Measurements from ENCODE around the gene DNAH3. TPM values are rescaled to one million over a fixed set of nuclear protein-coding genes. Genes with fewer than 3 reads are reported as not detected.

Gene DNAH3
- total and polyA plus RNA-seq, 2 of the 13 experiments (the other 11 are each of a cell fraction or from before 2014, with no cell fraction given) = 0.07 to 0.08 TPM

DNA sequence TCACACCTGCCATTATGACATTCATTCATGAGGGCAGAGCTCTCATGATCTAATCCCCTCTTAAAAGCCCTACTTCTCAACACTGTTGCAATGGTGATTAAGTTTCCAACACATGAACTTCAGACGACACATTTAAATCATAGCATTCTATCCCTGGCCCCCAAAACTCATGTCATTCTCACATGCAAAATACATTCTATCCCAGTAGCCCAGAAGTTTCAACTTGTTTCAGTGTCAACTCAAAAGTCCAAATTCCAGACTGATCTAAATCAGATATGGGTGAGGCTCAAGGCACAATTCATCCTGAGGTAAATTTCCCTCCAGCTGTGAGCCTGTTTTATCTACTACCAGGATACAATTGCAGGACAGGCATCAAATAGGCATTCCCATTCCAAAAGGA is 224.9 kb downstream of the DNAH3 start (continued):
- TF ChIP-seq, protein P1, sequence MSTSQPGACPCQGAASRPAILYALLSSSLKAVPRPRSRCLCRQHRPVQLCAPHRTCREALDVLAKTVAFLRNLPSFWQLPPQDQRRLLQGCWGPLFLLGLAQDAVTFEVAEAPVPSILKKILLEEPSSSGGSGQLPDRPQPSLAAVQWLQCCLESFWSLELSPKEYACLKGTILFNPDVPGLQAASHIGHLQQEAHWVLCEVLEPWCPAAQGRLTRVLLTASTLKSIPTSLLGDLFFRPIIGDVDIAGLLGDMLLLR (CRISPR knock-in tag; IDR thresholded peaks at IDR 0.05) = no peak
- TF ChIP-seq ZNF546 (CRISPR knock-in tag; conservative IDR thresholded peaks at IDR 0.05) = no peak
- TF ChIP-seq BHLHE40 (IDR thresholded peaks at IDR 0.05; ENCODE audit: low read length) = no peak
- TF ChIP-seq TEAD3 (CRISPR knock-in tag; optimal IDR thresholded peaks at IDR 0.05; ENCODE audit: borderline replicate concordance) = peak; percentile 64
- TF ChIP-seq, protein P2, sequence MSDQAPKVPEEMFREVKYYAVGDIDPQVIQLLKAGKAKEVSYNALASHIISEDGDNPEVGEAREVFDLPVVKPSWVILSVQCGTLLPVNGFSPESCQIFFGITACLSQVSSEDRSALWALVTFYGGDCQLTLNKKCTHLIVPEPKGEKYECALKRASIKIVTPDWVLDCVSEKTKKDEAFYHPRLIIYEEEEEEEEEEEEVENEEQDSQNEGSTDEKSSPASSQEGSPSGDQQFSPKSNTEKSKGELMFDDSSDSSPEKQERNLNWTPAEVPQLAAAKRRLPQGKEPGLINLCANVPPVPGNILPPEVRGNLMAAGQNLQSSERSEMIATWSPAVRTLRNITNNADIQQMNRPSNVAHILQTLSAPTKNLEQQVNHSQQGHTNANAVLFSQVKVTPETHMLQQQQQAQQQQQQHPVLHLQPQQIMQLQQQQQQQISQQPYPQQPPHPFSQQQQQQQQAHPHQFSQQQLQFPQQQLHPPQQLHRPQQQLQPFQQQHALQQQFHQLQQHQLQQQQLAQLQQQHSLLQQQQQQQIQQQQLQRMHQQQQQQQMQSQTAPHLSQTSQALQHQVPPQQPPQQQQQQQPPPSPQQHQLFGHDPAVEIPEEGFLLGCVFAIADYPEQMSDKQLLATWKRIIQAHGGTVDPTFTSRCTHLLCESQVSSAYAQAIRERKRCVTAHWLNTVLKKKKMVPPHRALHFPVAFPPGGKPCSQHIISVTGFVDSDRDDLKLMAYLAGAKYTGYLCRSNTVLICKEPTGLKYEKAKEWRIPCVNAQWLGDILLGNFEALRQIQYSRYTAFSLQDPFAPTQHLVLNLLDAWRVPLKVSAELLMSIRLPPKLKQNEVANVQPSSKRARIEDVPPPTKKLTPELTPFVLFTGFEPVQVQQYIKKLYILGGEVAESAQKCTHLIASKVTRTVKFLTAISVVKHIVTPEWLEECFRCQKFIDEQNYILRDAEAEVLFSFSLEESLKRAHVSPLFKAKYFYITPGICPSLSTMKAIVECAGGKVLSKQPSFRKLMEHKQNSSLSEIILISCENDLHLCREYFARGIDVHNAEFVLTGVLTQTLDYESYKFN (CRISPR knock-in tag; conservative IDR thresholded peaks at IDR 0.05) = peak; percentile 52
- 0 out of 2 replicates have a peak, but pooled peaks have one; percentile 28 for TF ChIP-seq FOXK1 (CRISPR knock-in tag; IDR thresholded peaks at IDR 0.05; ENCODE audit: borderline replicate concordance, low read depth)
- TF ChIP-seq FOXA1 (IDR thresholded peaks at IDR 0.05) = no peak
- 0 out of 2 replicates have a peak, but pooled peaks have one; percentile 19 for TF ChIP-seq FOXA1 (CRISPR knock-in tag; IDR thresholded peaks at IDR 0.05)
- no peak for TF ChIP-seq STAT6 (CRISPR knock-in tag; IDR thresholded peaks at IDR 0.05; ENCODE audit: borderline replicate concordance)
- TF ChIP-seq XRCC5 (optimal IDR thresholded peaks at IDR 0.05; ENCODE audit: low read length) = no peak
- TF ChIP-seq HNF4G (IDR thresholded peaks at IDR 0.05; ENCODE audit: borderline replicate concordance, low read depth, low read length) = peak; percentile 30; the same call in 1 of the 2 replicates
- TF ChIP-seq HNF4G (CRISPR knock-in tag; IDR thresholded peaks at IDR 0.05; ENCODE audit: borderline replicate concordance, low read depth) = no peak
- 0 out of 2 replicates have a peak, but pooled peaks have one; percentile 20 for TF ChIP-seq ARID3A (IDR thresholded peaks at IDR 0.05; ENCODE audit: low read depth, low read length)
- TF ChIP-seq SUZ12 (IDR thresholded peaks at IDR 0.05; ENCODE audit: low read depth, low read length) = no peak
- no peak for TF ChIP-seq HNRNPLL (IDR thresholded peaks at IDR 0.05; ENCODE audit: low read depth, low read length, poor library complexity, severe bottlenecking)
- TF ChIP-seq, protein P3, sequence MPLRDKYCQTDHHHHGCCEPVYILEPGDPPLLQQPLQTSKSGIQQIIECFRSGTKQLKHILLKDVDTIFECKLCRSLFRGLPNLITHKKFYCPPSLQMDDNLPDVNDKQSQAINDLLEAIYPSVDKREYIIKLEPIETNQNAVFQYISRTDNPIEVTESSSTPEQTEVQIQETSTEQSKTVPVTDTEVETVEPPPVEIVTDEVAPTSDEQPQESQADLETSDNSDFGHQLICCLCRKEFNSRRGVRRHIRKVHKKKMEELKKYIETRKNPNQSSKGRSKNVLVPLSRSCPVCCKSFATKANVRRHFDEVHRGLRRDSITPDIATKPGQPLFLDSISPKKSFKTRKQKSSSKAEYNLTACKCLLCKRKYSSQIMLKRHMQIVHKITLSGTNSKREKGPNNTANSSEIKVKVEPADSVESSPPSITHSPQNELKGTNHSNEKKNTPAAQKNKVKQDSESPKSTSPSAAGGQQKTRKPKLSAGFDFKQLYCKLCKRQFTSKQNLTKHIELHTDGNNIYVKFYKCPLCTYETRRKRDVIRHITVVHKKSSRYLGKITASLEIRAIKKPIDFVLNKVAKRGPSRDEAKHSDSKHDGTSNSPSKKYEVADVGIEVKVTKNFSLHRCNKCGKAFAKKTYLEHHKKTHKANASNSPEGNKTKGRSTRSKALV (CRISPR knock-in tag; IDR thresholded peaks at IDR 0.05) = no peak
- no peak for TF ChIP-seq ZNF850 (CRISPR knock-in tag; conservative IDR thresholded peaks at IDR 0.05)
- no peak for TF ChIP-seq ZNF563 (CRISPR knock-in tag; IDR thresholded peaks at IDR 0.05)
- TF ChIP-seq HES4 (CRISPR knock-in tag; IDR thresholded peaks at IDR 0.05; ENCODE audit: borderline replicate concordance) = no peak
- TF ChIP-seq ZFP36L1 (CRISPR knock-in tag; IDR thresholded peaks at IDR 0.05) = 0 out of 2 replicates have a peak, but pooled peaks have one; percentile 45
- TF ChIP-seq ZNF615 (CRISPR knock-in tag; IDR thresholded peaks at IDR 0.05; ENCODE audit: borderline replicate concordance) = no peak

Measured in HepG2 (cell line).